ENCODE results near the gene FNDC10.
A peak's percentile ranks its signal among the peaks of the same experiment; 100 is the strongest.
"Not testable (repeated sequence)": the region's sequence is repeated elsewhere in the genome, so short reads cannot be mapped to it uniquely, and the experiment has no call there.

Gene FNDC10

GRCh38 chr1:1599935-1600860 is at the start of gene FNDC10:
Gene FNDC10, minus strand, starts transcription at chr1:1600135. Its CDS starts 120 bp downstream, at chr1:1600015.
- no peak for DNase-seq

GRCh38 chr1:1648265-1648664 is 48.3 kb upstream of the FNDC10 start:
- DNase-seq = not testable (repeated sequence)

GRCh38 chr1:1647567-1648241 is 47.8 kb upstream of the FNDC10 start:
- DNase-seq = not testable (repeated sequence)

- DNase-seq = not testable (repeated sequence)
Measured at GRCh38 chr1:1646326-1646725, 46.4 kb upstream of the FNDC10 start.

GRCh38 chr1:1640711-1641461 is 41.0 kb upstream of the FNDC10 start:
- DNase-seq = not testable (repeated sequence)

GRCh38 chr1:1640081-1640480 is 40.1 kb upstream of the FNDC10 start:
- DNase-seq = not testable (repeated sequence)

- DNase-seq = not testable (repeated sequence)
Measured at GRCh38 chr1:1639368-1639767, 39.4 kb upstream of the FNDC10 start.

GRCh38 chr1:1638528-1638927 is 38.6 kb upstream of the FNDC10 start:
- not testable (repeated sequence) for DNase-seq

GRCh38 chr1:1637479-1637875 is 37.5 kb upstream of the FNDC10 start:
- not testable (repeated sequence) for DNase-seq

GRCh38 chr1:1636621-1637478 is 36.9 kb upstream of the FNDC10 start:
- DNase-seq = not testable (repeated sequence)

- not testable (repeated sequence) for DNase-seq
Measured at GRCh38 chr1:1634613-1635012, 34.7 kb upstream of the FNDC10 start.

GRCh38 chr1:1633409-1633808 is 33.5 kb upstream of the FNDC10 start:
- not testable (repeated sequence) for DNase-seq

- DNase-seq = no peak
Measured at GRCh38 chr1:1631782-1632420, 32.0 kb upstream of the FNDC10 start, which contains the start of gene MMP23B. Gene MMP23B, plus strand, starts transcription at chr1:1632173. Its CDS starts 46 bp downstream, at chr1:1632219.

GRCh38 chr1:1630965-1631781 is 31.2 kb upstream of the FNDC10 start:
- peak; percentile 75 for DNase-seq

GRCh38 chr1:1630191-1630964 is 30.4 kb upstream of the FNDC10 start:
- DNase-seq = peak; percentile 97

- peak; percentile 91 for DNase-seq
Measured at GRCh38 chr1:1629430-1630190, 29.7 kb upstream of the FNDC10 start.

GRCh38 chr1:1628754-1629429 is 29.0 kb upstream of the FNDC10 start:
- DNase-seq = peak; percentile 57

All from CD4-positive, alpha-beta T cell treated with Interleukin-21 for 1 hour (primary cell).